GM04504 (cell line): ENCODE results near the gene UTP11.
"Not testable (repeated sequence)": the region's sequence is repeated elsewhere in the genome, so short reads cannot be mapped to it uniquely, and the experiment has no call there.

Source experiments
- DNase-seq: peaks from one replicate; pipeline ENCODE4 v3.0.0-alpha.2; 2012; ENCODE audit warnings: low read depth

Gene UTP11

GRCh38 chr1:38027201-38028104, 14.9 kb downstream of the UTP11 start:
- DNase-seq: no peak

- DNase-seq: no peak
Observed at GRCh38 chr1:38028105-38028591, 15.6 kb downstream of the UTP11 start.

GRCh38 chr1:38028671-38029070, 16.1 kb downstream of the UTP11 start:
- no peak for DNase-seq

GRCh38 chr1:38029081-38029681, 16.6 kb downstream of the UTP11 start:
- DNase-seq: no peak

- DNase-seq: no peak
Observed at GRCh38 chr1:38029685-38030511, 17.4 kb downstream of the UTP11 start.

- no peak for DNase-seq
Observed at GRCh38 chr1:38030596-38031512, 18.3 kb downstream of the UTP11 start.

- no peak for DNase-seq
Observed at GRCh38 chr1:38031513-38031866, 19.0 kb downstream of the UTP11 start.

- not testable (repeated sequence) for DNase-seq
Observed at GRCh38 chr1:38032992-38033391, 20.5 kb downstream of the UTP11 start.

- no peak for DNase-seq
Observed at GRCh38 chr1:38034871-38035270, 22.3 kb downstream of the UTP11 start.

- DNase-seq: no peak
Observed at GRCh38 chr1:38037221-38037939, 24.8 kb downstream of the UTP11 start.

GRCh38 chr1:38038861-38039260, 26.3 kb downstream of the UTP11 start:
- DNase-seq: peak; percentile 46

- no peak for DNase-seq
Observed at GRCh38 chr1:38039331-38040088, 27.0 kb downstream of the UTP11 start.

GRCh38 chr1:38041936-38042834, 29.7 kb downstream of the UTP11 start:
- DNase-seq: no peak

GRCh38 chr1:38043036-38043747, 30.7 kb downstream of the UTP11 start:
- DNase-seq: no peak

GRCh38 chr1:38044221-38045215, 32.0 kb downstream of the UTP11 start:
- no peak for DNase-seq

- no peak for DNase-seq
Observed at GRCh38 chr1:38045401-38046332, 33.1 kb downstream of the UTP11 start.
